Measurements from ENCODE around the gene UNC5CL. TPM values are rescaled to one million over a fixed set of nuclear protein-coding genes. Genes with fewer than 3 reads are reported as not detected.

Gene UNC5CL
- total RNA-seq, 1 donor from 2014 or later: 0.25 TPM

- H3K36me3 Mint-ChIP-seq (ENCODE audit: low read depth): peaks cover 2% of the 10 kb centered on the region
- peak overlapping the region; percentile 90 for H3K4me3 Mint-ChIP-seq (ENCODE audit: unreplicated experiment)
- H3K4me1 Mint-ChIP-seq (ENCODE audit: low read depth): peaks cover 43% of the 10 kb centered on the region
- H3K9me3 Mint-ChIP-seq (ENCODE audit: low read depth): no peaks in the 10 kb centered on the region
- no peak for DNase-seq (ENCODE audit: low spot score)
- no peaks in the 10 kb centered on the region for H3K27me3 Mint-ChIP-seq (ENCODE audit: low read depth)
- TF ChIP-seq, protein P1, sequence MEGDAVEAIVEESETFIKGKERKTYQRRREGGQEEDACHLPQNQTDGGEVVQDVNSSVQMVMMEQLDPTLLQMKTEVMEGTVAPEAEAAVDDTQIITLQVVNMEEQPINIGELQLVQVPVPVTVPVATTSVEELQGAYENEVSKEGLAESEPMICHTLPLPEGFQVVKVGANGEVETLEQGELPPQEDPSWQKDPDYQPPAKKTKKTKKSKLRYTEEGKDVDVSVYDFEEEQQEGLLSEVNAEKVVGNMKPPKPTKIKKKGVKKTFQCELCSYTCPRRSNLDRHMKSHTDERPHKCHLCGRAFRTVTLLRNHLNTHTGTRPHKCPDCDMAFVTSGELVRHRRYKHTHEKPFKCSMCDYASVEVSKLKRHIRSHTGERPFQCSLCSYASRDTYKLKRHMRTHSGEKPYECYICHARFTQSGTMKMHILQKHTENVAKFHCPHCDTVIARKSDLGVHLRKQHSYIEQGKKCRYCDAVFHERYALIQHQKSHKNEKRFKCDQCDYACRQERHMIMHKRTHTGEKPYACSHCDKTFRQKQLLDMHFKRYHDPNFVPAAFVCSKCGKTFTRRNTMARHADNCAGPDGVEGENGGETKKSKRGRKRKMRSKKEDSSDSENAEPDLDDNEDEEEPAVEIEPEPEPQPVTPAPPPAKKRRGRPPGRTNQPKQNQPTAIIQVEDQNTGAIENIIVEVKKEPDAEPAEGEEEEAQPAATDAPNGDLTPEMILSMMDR (IDR thresholded peaks at IDR 0.05): no peak
- peak overlapping the region; percentile 89 for H3K27ac Mint-ChIP-seq (ENCODE audit: unreplicated experiment)
Measured at GRCh38 chr6:41073968-41074691, 35.1 kb upstream of the UNC5CL start.

DNA sequence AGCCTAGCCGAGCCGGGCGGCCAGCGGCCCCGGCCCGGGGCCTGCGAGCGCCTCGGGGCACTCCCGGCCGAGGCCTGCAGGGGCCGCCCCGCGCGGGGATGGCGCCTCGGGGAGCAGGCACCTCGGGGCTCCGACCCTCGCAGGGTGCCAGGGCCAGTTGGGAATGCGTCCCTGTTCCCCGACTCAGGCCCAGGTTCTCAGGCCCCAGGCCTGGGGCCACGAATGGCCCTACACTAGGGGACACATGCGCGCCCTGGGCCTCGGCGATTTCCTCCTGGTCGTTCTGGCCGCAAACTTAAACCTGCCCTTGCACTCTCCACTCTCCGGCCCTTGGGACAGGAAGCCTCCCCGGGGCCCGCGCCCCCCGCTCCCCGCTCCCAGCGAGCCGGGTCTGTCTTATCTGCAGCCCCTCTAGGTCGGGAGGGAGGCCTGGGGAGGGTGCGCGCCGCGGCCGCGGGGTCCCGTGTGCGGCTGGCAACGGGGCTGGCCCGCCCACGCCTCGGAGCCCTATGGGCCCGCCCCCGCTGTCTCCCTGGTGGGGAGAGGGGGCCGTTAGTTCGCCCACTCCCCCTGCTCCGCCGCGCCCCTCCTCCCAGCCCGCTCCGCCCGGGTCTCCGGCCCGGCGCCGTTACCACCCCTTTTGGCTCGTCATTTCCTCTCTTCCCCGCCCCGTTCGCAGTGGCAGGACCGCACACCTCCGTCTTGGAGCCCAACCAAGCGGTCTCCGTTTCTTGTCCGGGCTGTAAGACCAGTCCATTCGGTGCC, 34.4 kb upstream of the UNC5CL start:
- H3K36me3 Mint-ChIP-seq (ENCODE audit: low read depth): no peaks in the 10 kb centered on the region
- H3K27ac Mint-ChIP-seq (ENCODE audit: unreplicated experiment): peak overlapping the region; percentile 89
- DNase-seq (ENCODE audit: low spot score): peak; percentile 96
- no peaks in the 10 kb centered on the region for H3K27me3 Mint-ChIP-seq (ENCODE audit: low read depth)
- no peaks in the 10 kb centered on the region for H3K9me3 Mint-ChIP-seq (ENCODE audit: low read depth)
- peaks cover 43% of the 10 kb centered on the region for H3K4me1 Mint-ChIP-seq (ENCODE audit: low read depth)
- H3K4me3 Mint-ChIP-seq (ENCODE audit: unreplicated experiment): peak overlapping the region; percentile 90
- TF ChIP-seq, protein P1 (IDR thresholded peaks at IDR 0.05): peak; percentile 76

- peak within 1 kb of the TSS; percentile 90 for H3K4me3 Mint-ChIP-seq (ENCODE audit: unreplicated experiment)
- DNase-seq (ENCODE audit: low spot score): no peak
- H3K27me3 Mint-ChIP-seq (ENCODE audit: low read depth): no peaks in the 10 kb centered on the region
- TF ChIP-seq, protein P1 (IDR thresholded peaks at IDR 0.05): no peak
- H3K27ac Mint-ChIP-seq (ENCODE audit: unreplicated experiment): peak within 1 kb of the TSS; percentile 99
- peaks cover 43% of the 10 kb centered on the region for H3K4me1 Mint-ChIP-seq (ENCODE audit: low read depth)
- no peaks in the 10 kb centered on the region for H3K36me3 Mint-ChIP-seq (ENCODE audit: low read depth)
- H3K9me3 Mint-ChIP-seq (ENCODE audit: low read depth): no peaks in the 10 kb centered on the region
Measured at GRCh38 chr6:41072836-41073202, 33.8 kb upstream of the UNC5CL start, which contains the start of gene NFYA. TSS of gene NFYA (plus strand) at chr6:41072974. CDS start at chr6:41079090, 6,116 bp downstream.

DNA sequence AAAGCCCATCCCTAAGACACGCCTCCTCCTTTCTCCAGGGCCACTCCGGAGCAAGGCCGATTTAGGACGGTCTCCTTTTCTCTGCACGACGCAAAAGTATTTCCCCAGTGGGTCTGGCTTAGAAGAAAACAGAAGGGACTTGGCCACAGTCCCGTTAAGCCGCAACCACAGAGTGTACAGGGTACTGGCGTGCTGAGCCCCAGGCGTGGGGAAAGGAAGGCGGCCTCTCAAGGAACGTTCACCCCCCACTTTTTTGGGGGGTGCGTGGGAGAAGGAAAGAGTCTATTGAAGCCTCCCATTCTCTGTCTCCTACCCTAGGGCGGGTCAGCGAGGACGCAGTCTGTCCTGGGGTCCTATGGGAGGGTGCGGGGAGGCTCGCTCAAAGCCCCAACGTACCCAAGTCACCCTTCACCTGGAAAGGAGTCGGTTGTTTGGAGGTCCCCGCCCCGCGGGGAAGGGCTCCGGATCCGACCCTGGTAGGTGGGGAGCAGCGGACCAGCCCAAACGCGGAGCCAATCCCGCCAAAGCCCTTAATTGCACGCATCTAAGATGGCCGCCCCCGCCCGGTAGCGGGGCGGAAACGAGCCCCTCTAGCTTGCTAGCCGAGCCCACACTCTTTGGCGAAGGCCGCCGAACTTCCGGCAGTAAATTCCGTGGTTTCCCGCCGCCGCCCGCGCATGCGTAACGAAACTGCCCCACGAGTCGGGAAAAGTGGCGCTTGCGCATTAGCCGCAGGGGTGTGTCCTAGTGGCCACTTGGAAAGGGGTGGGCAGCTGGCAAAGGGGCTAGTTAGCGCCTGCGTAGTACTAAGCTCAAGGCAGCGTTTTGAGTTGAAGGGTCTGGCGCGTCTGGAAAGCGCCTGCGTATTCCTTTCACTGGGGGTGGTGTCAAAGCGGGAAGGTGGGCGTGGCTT, 33.2 kb upstream of the UNC5CL start, which contains the start of gene OARD1:
TSS of gene OARD1 (minus strand) at position 434 of the 913 bp plus-strand sequence. CDS start 722 bp downstream, outside the sequence.
- Mint-ChIP-seq H3K27ac (ENCODE audit: unreplicated experiment) (peak within 1 kb of the TSS; percentile 99), H3K9me3 (ENCODE audit: low read depth) (no peaks in the 10 kb centered on the region), H3K4me3 (ENCODE audit: unreplicated experiment) (peak within 1 kb of the TSS; percentile 90), H3K27me3 (ENCODE audit: low read depth) (no peaks in the 10 kb centered on the region), H3K4me1 (ENCODE audit: low read depth) (peaks cover 43% of the 10 kb centered on the region), H3K36me3 (ENCODE audit: low read depth) (peaks cover 2% of the 10 kb centered on the region)
- TF ChIP-seq, protein P1 (IDR thresholded peaks at IDR 0.05): peak; percentile 2
- peak; percentile 100 for DNase-seq (ENCODE audit: low spot score)
